Measurements from ENCODE around the gene PROK1. TPM values are rescaled to one million over a fixed set of nuclear protein-coding genes. Genes with fewer than 3 reads are reported as not detected.

Gene PROK1
- total RNA-seq, 4 donors from 2014 or later: 0.38 to 2.8 (median 1.6) TPM

GRCh38 chr1:110464340-110464739 is 13.4 kb downstream of the PROK1 start:
- in situ Hi-C loops (cut with MboI; ENCODE audit: low sequenced_read_pairs in 4 of 4) (loop anchor here (5.0 to 10.0 kb wide), 4 partner anchors 130 to 262 kb away; partner anchors contain the start of gene RBM15 (in 1 of the 4)), intact Hi-C loops (cut with DNase I; ENCODE audit: low total_unique reads) (no loop called here)
- no peak for ATAC-seq
- peaks cover 13 to 14% of the 10 kb centered on the region in 2 donors for H3K4me1 ChIP-seq
- no peak overlapping the region for H3K4me3 ChIP-seq
- no peak for TF ChIP-seq CTCF (IDR thresholded peaks at IDR 0.05 in 4 of 5, conservative IDR thresholded peaks at IDR 0.05 in 1 of 5)
- no peak for TF ChIP-seq POLR2A (IDR thresholded peaks at IDR 0.05)
- H3K36me3 ChIP-seq: no peaks in the 10 kb centered on the region
- no peak overlapping the region for H3K27ac ChIP-seq
- no peaks in the 10 kb centered on the region for H3K27me3 ChIP-seq
- DNase-seq: no peak
- H3K9me3 ChIP-seq: no peaks in the 10 kb centered on the region

GRCh38 chr1:110465038-110465813 is 14.3 kb downstream of the PROK1 start:
- Histone ChIP-seq H3K36me3 (no peaks in the 10 kb centered on the region), H3K27me3 (no peaks in the 10 kb centered on the region), H3K9me3 (no peaks in the 10 kb centered on the region), H3K4me3 (no peak overlapping the region), H3K27ac (no peak overlapping the region), H3K4me1 (peaks cover 13 to 14% of the 10 kb centered on the region in 2 donors)
- in situ Hi-C loops (cut with MboI; ENCODE audit: low sequenced_read_pairs in 4 of 4) (loop anchor here in 1 of 4 donors (10.0 kb wide), 1 partner anchor 130 kb away; the partner anchor contains the start of gene RBM15), intact Hi-C loops (cut with DNase I; ENCODE audit: low total_unique reads) (no loop called here)
- ATAC-seq (no peak), DNase-seq (no peak)
- TF ChIP-seq POLR2A (IDR thresholded peaks at IDR 0.05) (no peak), CTCF (IDR thresholded peaks at IDR 0.05 in 4 of 5, conservative IDR thresholded peaks at IDR 0.05 in 1 of 5) (no peak)

GRCh38 chr1:110465814-110466380 is 14.9 kb downstream of the PROK1 start:
- TF ChIP-seq POLR2A (IDR thresholded peaks at IDR 0.05): no peak
- no peak for TF ChIP-seq CTCF (IDR thresholded peaks at IDR 0.05 in 4 of 5, conservative IDR thresholded peaks at IDR 0.05 in 1 of 5)
- intact Hi-C loops (cut with DNase I; ENCODE audit: low total_unique reads): no loop called here
- in situ Hi-C loops (cut with MboI; ENCODE audit: low sequenced_read_pairs in 4 of 4): loop anchor here in 1 of 4 donors (10.0 kb wide), 1 partner anchor 131 kb away; the partner anchor contains the start of gene RBM15
- no peak for DNase-seq
- ATAC-seq: no peak
- no peaks in the 10 kb centered on the region for H3K27me3 ChIP-seq
- no peaks in the 10 kb centered on the region for H3K36me3 ChIP-seq
- H3K9me3 ChIP-seq: no peaks in the 10 kb centered on the region
- peaks cover 13 to 14% of the 10 kb centered on the region in 2 donors for H3K4me1 ChIP-seq
- no peak overlapping the region for H3K4me3 ChIP-seq
- no peak overlapping the region for H3K27ac ChIP-seq

- Histone ChIP-seq H3K9me3 (no peaks in the 10 kb centered on the region), H3K27ac (no peak overlapping the region), H3K4me3 (no peak overlapping the region), H3K36me3 (no peaks in the 10 kb centered on the region), H3K27me3 (no peaks in the 10 kb centered on the region), H3K4me1 (peaks cover 13 to 14% of the 10 kb centered on the region in 2 donors)
- in situ Hi-C loops (cut with MboI; ENCODE audit: low sequenced_read_pairs in 4 of 4) (loop anchor here in 1 of 4 donors (10.0 kb wide), 1 partner anchor 132 kb away; the partner anchor contains the start of gene RBM15), intact Hi-C loops (cut with DNase I; ENCODE audit: low total_unique reads) (no loop called here)
- ATAC-seq (peak in 1 of 2 donors; percentile 66), DNase-seq (no peak)
- TF ChIP-seq CTCF (IDR thresholded peaks at IDR 0.05 in 4 of 5, conservative IDR thresholded peaks at IDR 0.05 in 1 of 5) (no peak), POLR2A (IDR thresholded peaks at IDR 0.05) (no peak)
Observed at GRCh38 chr1:110466646-110467280, 15.8 kb downstream of the PROK1 start.

Data from gastrocnemius medialis (tissue), 4 donors.